Measurements from ENCODE around the gene KIAA0513. TPM values are rescaled to one million over a fixed set of nuclear protein-coding genes. Genes with fewer than 3 reads are reported as not detected.

Gene KIAA0513
- total RNA-seq, 4 donors from 2014 or later = 5.5 to 13.8 (median 11.7) TPM

DNA sequence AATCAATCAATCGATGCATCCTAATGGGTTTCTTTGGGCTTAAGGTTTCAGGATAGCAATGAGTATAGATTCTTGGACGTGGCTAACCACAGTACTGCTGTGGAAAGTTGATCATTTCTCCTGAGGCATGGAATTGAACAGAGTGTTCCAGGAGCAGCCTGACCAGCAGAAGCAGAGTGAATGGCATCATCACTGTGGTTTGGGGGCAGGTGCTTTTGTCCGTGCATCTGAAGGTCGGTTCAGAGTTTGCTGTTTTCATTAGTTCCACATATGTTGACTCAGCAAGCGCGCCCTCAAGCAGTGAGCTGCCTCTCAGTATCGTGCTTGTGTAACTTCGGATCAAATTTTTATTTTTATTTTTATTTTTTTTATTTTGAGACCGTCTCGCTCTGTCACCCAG, 24.9 kb downstream of the KIAA0513 start:
- no peak for TF ChIP-seq CTCF (IDR thresholded peaks at IDR 0.05; ENCODE audit: low read depth)

DNA sequence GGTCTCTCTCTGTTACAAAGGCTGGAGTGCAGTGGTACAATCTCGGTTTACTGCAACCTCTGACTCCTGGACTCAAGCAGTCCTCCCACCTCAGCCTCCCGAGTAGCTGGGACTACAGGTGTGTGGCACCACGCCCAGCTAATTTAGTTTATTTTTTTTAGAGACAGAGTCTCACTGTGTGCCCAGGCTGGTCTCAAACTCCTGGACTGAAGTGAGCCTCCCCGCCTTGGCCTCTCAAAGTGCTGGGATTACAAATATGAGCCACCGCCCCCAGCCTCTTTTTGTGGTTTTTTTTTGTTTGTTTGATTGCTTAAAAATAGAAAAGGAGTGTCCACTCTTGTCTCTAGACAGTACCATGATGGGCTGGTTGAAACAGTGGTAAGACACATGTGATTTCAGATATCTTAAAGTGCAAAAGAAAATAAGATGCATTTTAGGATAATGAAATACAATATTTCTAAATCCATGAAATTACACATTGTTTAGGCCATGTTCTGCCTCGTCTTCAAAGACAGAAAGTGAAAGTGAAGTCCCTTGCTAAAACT, 27.4 kb downstream of the KIAA0513 start:
- no peak for TF ChIP-seq CTCF (IDR thresholded peaks at IDR 0.05; ENCODE audit: low read depth)

DNA sequence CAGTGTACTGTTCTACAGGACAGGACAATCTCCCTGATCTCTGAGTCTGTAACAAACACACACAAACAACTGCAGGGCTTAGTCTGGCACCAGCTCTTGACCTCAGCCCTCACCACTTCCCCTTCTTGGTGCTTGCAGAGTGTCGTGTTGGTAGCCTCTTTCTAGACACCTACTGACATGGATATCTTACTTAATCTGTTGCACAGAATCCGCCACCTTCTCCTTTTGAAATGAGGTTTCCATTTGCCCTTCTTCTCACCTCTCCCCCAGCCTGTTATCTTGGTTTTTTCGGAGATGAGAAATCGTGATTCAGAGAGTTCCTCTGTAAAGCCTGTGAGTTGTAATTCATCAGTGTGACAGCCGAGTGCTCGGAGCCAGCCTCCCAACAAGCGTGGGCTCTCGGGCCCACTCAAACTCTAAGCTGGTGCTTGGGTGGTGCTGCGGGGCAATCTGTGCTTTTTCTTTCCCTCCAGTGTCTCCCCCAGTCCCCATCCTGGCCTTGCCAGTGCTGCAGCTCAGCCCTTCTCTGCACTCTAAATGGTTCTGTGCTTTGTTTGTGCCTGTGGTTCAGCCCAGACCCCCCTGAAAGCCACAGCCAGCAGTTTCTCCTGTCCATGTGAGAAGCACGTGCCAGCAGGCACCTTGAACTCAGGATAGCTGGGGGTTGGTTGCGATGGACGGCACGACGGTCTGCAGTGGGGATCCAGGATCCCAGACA, 28.1 kb downstream of the KIAA0513 start:
- no peak for TF ChIP-seq CTCF (IDR thresholded peaks at IDR 0.05; ENCODE audit: low read depth)

- TF ChIP-seq CTCF (IDR thresholded peaks at IDR 0.05; ENCODE audit: low read depth) = no peak
These were observed 28.7 kb downstream of the KIAA0513 start for GRCh38 chr16:85056211-85056748.

- no peak for TF ChIP-seq CTCF (IDR thresholded peaks at IDR 0.05; ENCODE audit: low read depth)
These were observed 29.8 kb downstream of the KIAA0513 start for GRCh38 chr16:85057212-85057889.

GRCh38 chr16:85057948-85058347, 30.4 kb downstream of the KIAA0513 start:
- TF ChIP-seq CTCF (IDR thresholded peaks at IDR 0.05; ENCODE audit: low read depth) = no peak

DNA sequence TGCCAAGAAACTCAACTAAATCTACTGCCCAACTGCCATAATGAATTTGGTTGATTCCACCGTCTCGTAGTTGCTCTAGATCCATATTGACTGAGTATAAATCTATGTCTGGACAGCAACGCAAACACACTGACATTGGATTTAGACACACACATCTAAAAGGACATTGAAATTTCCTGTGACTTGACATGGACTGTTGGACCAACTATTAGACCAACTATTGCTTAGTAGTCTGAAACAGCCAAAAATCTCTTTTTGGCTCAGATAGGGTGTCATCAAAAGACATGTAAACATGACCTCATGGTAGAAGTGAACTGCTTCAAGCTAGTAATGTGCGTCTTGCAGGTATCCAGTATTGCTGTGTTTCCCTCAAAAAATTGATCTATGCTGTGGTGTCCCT, 31.3 kb downstream of the KIAA0513 start:
- no peak for TF ChIP-seq CTCF (IDR thresholded peaks at IDR 0.05; ENCODE audit: low read depth)
